HFF-Myc (cell line): ENCODE measurements around the gene CREG1.

Source experiments
- DNase-seq: peaks from one replicate; pipeline ENCODE4 v3.0.0-alpha.2; 2011; ENCODE audit warnings: low read depth; ENCODE audit errors: extremely low read depth
- H3K4me3 ChIP-seq: replicated peaks from 2 replicates; pipeline ENCODE4 v1.5.1; 2011; ENCODE audit warnings: low read depth, mild to moderate bottlenecking, control low read depth, low read length
- CTCF ChIP-seq: IDR thresholded peaks from 2 replicates; pipeline ENCODE4 v1.5.1; 2012; ENCODE audit warnings: mild to moderate bottlenecking, low read depth, low read length, control low read depth; ENCODE audit errors: missing control alignments

The CREG1 gene

GRCh38 chr1:167491586-167492461 lies 61.7 kb downstream of the CREG1 start:
- no peak for TF ChIP-seq CTCF
- H3K4me3 ChIP-seq: no peak overlapping the region
- no peak for DNase-seq
